ENCODE results near the gene PLAC9.

PLAC9 gene

GRCh38 chr10:80188713-80189112 lies 56.2 kb downstream of the PLAC9 start:
- Histone ChIP-seq H3K4me3 (ENCODE audit: low read length) (no peak overlapping the region), H3K4me1 (ENCODE audit: control insufficient read depth, low read depth, low read length) (no peaks in the 10 kb centered on the region)

DNA sequence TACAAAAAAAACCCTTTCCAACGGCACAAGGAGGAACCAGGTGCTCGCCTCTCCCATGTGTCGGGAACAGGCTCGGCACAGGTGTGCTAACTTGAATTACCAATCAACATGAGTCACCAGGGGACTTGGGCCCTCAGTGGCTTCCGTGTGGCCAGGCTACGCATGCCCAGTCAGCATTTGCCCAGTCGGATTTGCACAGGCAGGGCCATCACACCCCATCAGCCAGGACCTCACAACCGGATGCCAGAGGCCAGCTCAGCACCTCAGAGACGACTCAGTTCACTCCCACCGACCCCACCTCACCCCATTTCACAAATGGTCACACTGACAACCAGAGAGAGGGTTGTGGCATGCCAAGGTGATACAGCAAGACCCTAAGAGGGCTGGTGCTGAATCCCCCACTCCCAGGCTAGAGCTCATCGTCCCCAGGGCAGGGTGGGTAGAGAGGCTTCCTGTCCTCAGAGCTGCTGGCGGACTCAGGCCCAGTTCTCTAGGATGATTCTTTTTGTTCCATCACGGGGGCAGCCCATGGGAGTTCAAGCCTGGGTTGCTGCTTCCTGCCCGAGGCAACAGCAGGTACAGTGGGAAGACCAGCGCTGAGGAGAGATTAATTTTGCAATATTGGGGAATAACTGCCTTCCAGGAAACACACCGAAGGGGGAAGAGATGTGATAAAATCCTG lies 59.2 kb downstream of the PLAC9 start:
- Histone ChIP-seq H3K9me3 (ENCODE audit: control insufficient read depth, low read depth, low read length) (no peaks in the 10 kb centered on the region), H3K4me3 (ENCODE audit: low read length) (no peak overlapping the region), H3K4me1 (ENCODE audit: control insufficient read depth, low read depth, low read length) (peaks cover 4% of the 10 kb centered on the region), H3K27ac (ENCODE audit: low read length) (no peak overlapping the region), H3K36me3 (ENCODE audit: control insufficient read depth, low read depth, low read length) (no peaks in the 10 kb centered on the region), H3K9ac (ENCODE audit: low read length) (no peak overlapping the region), H3K27me3 (ENCODE audit: control insufficient read depth, insufficient read depth, low read length) (no peaks in the 10 kb centered on the region)

More at GRCh38 chr10:80188713-80189112, 56.2 kb downstream of the PLAC9 start:
- no peak overlapping the region for H3K9ac ChIP-seq (ENCODE audit: low read length)
- H3K9me3 ChIP-seq (ENCODE audit: control insufficient read depth, low read depth, low read length) = no peaks in the 10 kb centered on the region
- no peaks in the 10 kb centered on the region for H3K36me3 ChIP-seq (ENCODE audit: control insufficient read depth, low read depth, low read length)
- H3K27ac ChIP-seq (ENCODE audit: low read length) = no peak overlapping the region
- H3K27me3 ChIP-seq (ENCODE audit: control insufficient read depth, insufficient read depth, low read length) = no peaks in the 10 kb centered on the region

GRCh38 chr10:80192553-80192952 lies 60.0 kb downstream of the PLAC9 start:
- no peak overlapping the region for H3K4me3 ChIP-seq (ENCODE audit: low read length)
- no peaks in the 10 kb centered on the region for H3K27me3 ChIP-seq (ENCODE audit: control insufficient read depth, insufficient read depth, low read length)
- no peaks in the 10 kb centered on the region for H3K36me3 ChIP-seq (ENCODE audit: control insufficient read depth, low read depth, low read length)
- H3K4me1 ChIP-seq (ENCODE audit: control insufficient read depth, low read depth, low read length) = peaks cover 4% of the 10 kb centered on the region
- H3K9ac ChIP-seq (ENCODE audit: low read length) = no peak overlapping the region
- no peaks in the 10 kb centered on the region for H3K9me3 ChIP-seq (ENCODE audit: control insufficient read depth, low read depth, low read length)
- no peak overlapping the region for H3K27ac ChIP-seq (ENCODE audit: low read length)

GRCh38 chr10:80194373-80195045 lies 62.0 kb downstream of the PLAC9 start:
- no peaks in the 10 kb centered on the region for H3K9me3 ChIP-seq (ENCODE audit: control insufficient read depth, low read depth, low read length)
- H3K36me3 ChIP-seq (ENCODE audit: control insufficient read depth, low read depth, low read length) = no peaks in the 10 kb centered on the region
- H3K4me1 ChIP-seq (ENCODE audit: control insufficient read depth, low read depth, low read length) = peaks cover 4% of the 10 kb centered on the region
- H3K27me3 ChIP-seq (ENCODE audit: control insufficient read depth, insufficient read depth, low read length) = no peaks in the 10 kb centered on the region
- H3K4me3 ChIP-seq (ENCODE audit: low read length) = no peak overlapping the region
- H3K9ac ChIP-seq (ENCODE audit: low read length) = no peak overlapping the region
- no peak overlapping the region for H3K27ac ChIP-seq (ENCODE audit: low read length)
